Naive thymus-derived CD4-positive, alpha-beta T cell (primary cell): ENCODE measurements around the gene PADI2. TPM values are rescaled to one million over a fixed set of nuclear protein-coding genes. Genes with fewer than 3 reads are reported as not detected.

Source experiments
- ATAC-seq: fragments of 150-1000 bp; cut with Tn5 transposase; 2 replicates; pipeline ENCODE4 v1.10.0; 2021; ENCODE audit warnings: mild to moderate bottlenecking, moderate library complexity
- CTCF ChIA-PET: fragments of 350-600 bp; sonication (Branson Sonifier 250); formaldehyde crosslinking; loops from one replicate; lab custom pipeline; 2021; ENCODE audit warnings: antibody characterized with exemption; lab: Charles Lee
- POLR2A ChIA-PET: fragments of 350-600 bp; sonication (Branson Sonifier 250); formaldehyde crosslinking; loops from one replicate; lab custom pipeline; 2021; ENCODE audit warnings: antibody characterized with exemption, inconsistent platforms; lab: Charles Lee
- DNase-seq, 9 donors: peaks; one replicate each; pipeline versions ENCODE4 v3.0.0 to v3.0.0-alpha.2; 2020 to 2022; ENCODE audit warnings: mixed read lengths in 1 of 9
- H3K27ac ChIP-seq: one replicate; pipeline ENCODE4 v1.7.0; 2013; ENCODE audit warnings: mild to moderate bottlenecking, low read depth, low read length, moderate library complexity
- H3K27me3 ChIP-seq, 2 donors: one replicate each; pipeline ENCODE4 v1.7.0; 2013; ENCODE audit warnings: low read length in 2 of 2, mild to moderate bottlenecking in 2 of 2, moderate library complexity in 2 of 2; ENCODE audit not compliant: control insufficient read depth in 2 of 2, insufficient read depth in 2 of 2
- H3K36me3 ChIP-seq, 3 experiments: 1 replicate in 2 of 3; 2 replicates in 1 of 3; pipeline ENCODE4 v1.7.0; 2013; ENCODE audit warnings: low read length in 3 of 3, mild to moderate bottlenecking in 3 of 3, moderate library complexity in 1 of 3; ENCODE audit not compliant: insufficient read depth in 3 of 3, control insufficient read depth in 2 of 3
- H3K4me1 ChIP-seq, 2 donors: one replicate each; pipeline ENCODE4 v1.7.0; 2013; ENCODE audit warnings: low read length in 2 of 2, mild to moderate bottlenecking in 2 of 2, moderate library complexity in 1 of 2; ENCODE audit not compliant: control insufficient read depth in 2 of 2, insufficient read depth in 2 of 2
- H3K4me3 ChIP-seq: 2 replicates; pipeline ENCODE4 v1.7.0; 2013; ENCODE audit warnings: mild to moderate bottlenecking, low read length
- H3K9me3 ChIP-seq, 3 experiments: 1 replicate in 2 of 3; 2 replicates in 1 of 3; pipeline ENCODE4 v1.7.0; 2013; ENCODE audit warnings: low read length in 3 of 3; ENCODE audit not compliant: control insufficient read depth in 2 of 3
- H3K27ac Mint-ChIP-seq, 9 donors: one replicate each; pipeline ENCODE4 v1.8.0; 2020 to 2022; ENCODE audit warnings: mixed read lengths in 9 of 9, mild to moderate bottlenecking in 8 of 9, moderate library complexity in 5 of 9, inconsistent platforms in 2 of 9
- H3K27me3 Mint-ChIP-seq, 5 donors: one replicate each; pipeline ENCODE4 v1.8.0; 2021 to 2022; ENCODE audit warnings: mixed read lengths in 5 of 5, mild to moderate bottlenecking in 1 of 5
- H3K36me3 Mint-ChIP-seq, 5 donors: one replicate each; pipeline ENCODE4 v1.8.0; 2020 to 2022; ENCODE audit warnings: mixed read lengths in 5 of 5, mild to moderate bottlenecking in 3 of 5, inconsistent platforms in 1 of 5
- H3K4me1 Mint-ChIP-seq, 7 donors: one replicate each; pipeline ENCODE4 v1.8.0; 2020 to 2022; ENCODE audit warnings: mixed read lengths in 7 of 7, mild to moderate bottlenecking in 3 of 7, inconsistent platforms in 1 of 7
- H3K4me3 Mint-ChIP-seq, 10 donors: one replicate each; pipeline ENCODE4 v1.8.0; 2020 to 2022; ENCODE audit warnings: mild to moderate bottlenecking in 10 of 10, mixed read lengths in 10 of 10, moderate library complexity in 6 of 10, inconsistent platforms in 2 of 10
- H3K9me3 Mint-ChIP-seq, 11 donors: one replicate each; pipeline ENCODE4 v1.8.0; 2020 to 2022; ENCODE audit warnings: mixed read lengths in 11 of 11, mild to moderate bottlenecking in 4 of 11, inconsistent platforms in 1 of 11, moderate library complexity in 1 of 11
- intact Hi-C, 2 donors: fragments of 100-400 bp; cut with micrococcal nuclease; formaldehyde crosslinking; loops; one replicate each; pipeline ENCODE4 v1.15.1; 2023
- polyA plus RNA-seq, 2 donors: library from polyadenylated mRNA; unstranded; fragments of 300-500 nt; fragmentation: Illumina TruSeq; gene quantifications; one replicate each; pipeline ENCODE4 v1.2.3, GENCODE V29; 2021
- total RNA-seq, 6 experiments: library from RNA in 5 of 6; stranded (reverse) in 5 of 6; gene quantifications; 1 replicate in 5 of 6; 2 replicates in 1 of 6; pipeline ENCODE4 v1.2.3 and lab custom pipeline; 2021 to 2026

The PADI2 gene
- total and polyA plus RNA-seq, 7 experiments from 2014 or later, result 0.08 to 11.2 (median 0.12) TPM; not detected in 2

GRCh38 chr1:17094664-17095063 is 24.6 kb downstream of the PADI2 start:
- H3K4me1 Mint-ChIP-seq, result peaks cover 0 to 2% (median 0%) of the 10 kb centered on the region in 7 donors
- intact Hi-C loops, result no loop called here
- no peak overlapping the region for H3K27ac Mint-ChIP-seq
- ATAC-seq, result no peak
- no peaks in the 10 kb centered on the region for H3K9me3 ChIP-seq
- H3K4me3 ChIP-seq, result no peak overlapping the region
- H3K4me1 ChIP-seq, result no peaks in the 10 kb centered on the region
- H3K36me3 Mint-ChIP-seq, result no peaks in the 10 kb centered on the region
- H3K36me3 ChIP-seq, result no peaks in the 10 kb centered on the region
- ChIA-PET CTCF (no interaction called here), POLR2A (no interaction called here)
- no peak overlapping the region for H3K27ac ChIP-seq
- no peaks in the 10 kb centered on the region for H3K27me3 ChIP-seq
- no peaks in the 10 kb centered on the region for H3K9me3 Mint-ChIP-seq
- DNase-seq, result no peak
- no peak overlapping the region for H3K4me3 Mint-ChIP-seq
- H3K27me3 Mint-ChIP-seq, result no peaks in the 10 kb centered on the region

GRCh38 chr1:17093822-17094393 is 25.3 kb downstream of the PADI2 start:
- Mint-ChIP-seq H3K36me3 (no peaks in the 10 kb centered on the region), H3K27me3 (no peaks in the 10 kb centered on the region), H3K4me1 (peaks cover 0 to 2% (median 0%) of the 10 kb centered on the region in 7 donors), H3K27ac (no peak overlapping the region), H3K9me3 (no peaks in the 10 kb centered on the region), H3K4me3 (no peak overlapping the region)
- H3K9me3 ChIP-seq, result no peaks in the 10 kb centered on the region
- H3K4me1 ChIP-seq, result no peaks in the 10 kb centered on the region
- no peak overlapping the region for H3K4me3 ChIP-seq
- H3K36me3 ChIP-seq, result no peaks in the 10 kb centered on the region
- CTCF ChIA-PET, result no interaction called here
- POLR2A ChIA-PET, result no interaction called here
- H3K27ac ChIP-seq, result no peak overlapping the region
- intact Hi-C loops, result no loop called here
- H3K27me3 ChIP-seq, result no peaks in the 10 kb centered on the region
- ATAC-seq, result no peak
- no peak for DNase-seq

GRCh38 chr1:17091252-17091651 is 28.0 kb downstream of the PADI2 start:
- Histone ChIP-seq H3K27ac (no peak overlapping the region), H3K9me3 (no peaks in the 10 kb centered on the region), H3K36me3 (no peaks in the 10 kb centered on the region), H3K27me3 (no peaks in the 10 kb centered on the region), H3K4me3 (no peak overlapping the region), H3K4me1 (no peaks in the 10 kb centered on the region)
- DNase-seq (no peak), ATAC-seq (no peak)
- Mint-ChIP-seq H3K27me3 (no peaks in the 10 kb centered on the region), H3K4me3 (no peak overlapping the region), H3K9me3 (no peaks in the 10 kb centered on the region), H3K36me3 (no peaks in the 10 kb centered on the region), H3K4me1 (peaks cover 0 to 2% (median 0%) of the 10 kb centered on the region in 7 donors), H3K27ac (no peak overlapping the region)
- CTCF ChIA-PET, result no interaction called here
- intact Hi-C loops, result no loop called here
- POLR2A ChIA-PET, result no interaction called here

- Mint-ChIP-seq H3K4me3 (no peak overlapping the region), H3K4me1 (peaks cover 0 to 2% (median 0%) of the 10 kb centered on the region in 7 donors), H3K27ac (no peak overlapping the region), H3K36me3 (no peaks in the 10 kb centered on the region), H3K27me3 (peaks cover 0 to 9% (median 0%) of the 10 kb centered on the region in 5 donors), H3K9me3 (no peaks in the 10 kb centered on the region)
- CTCF ChIA-PET, result no interaction called here
- Histone ChIP-seq H3K4me1 (no peaks in the 10 kb centered on the region), H3K27ac (no peak overlapping the region), H3K9me3 (no peaks in the 10 kb centered on the region), H3K27me3 (no peaks in the 10 kb centered on the region), H3K36me3 (no peaks in the 10 kb centered on the region), H3K4me3 (no peak overlapping the region)
- ATAC-seq (no peak), DNase-seq (no peak)
- intact Hi-C loops, result no loop called here
- POLR2A ChIA-PET, result no interaction called here
Observed at GRCh38 chr1:17089506-17089905, 29.7 kb downstream of the PADI2 start.

- intact Hi-C loops, result no loop called here
- H3K27me3 ChIP-seq, result no peaks in the 10 kb centered on the region
- no peaks in the 10 kb centered on the region for H3K9me3 ChIP-seq
- no peak overlapping the region for H3K4me3 ChIP-seq
- ChIA-PET POLR2A (no interaction called here), CTCF (interaction anchor here (0.6 kb wide), 1 partner anchor 939 kb away, joined by 3 read pairs; no protein-coding TSS in a partner anchor)
- H3K27ac Mint-ChIP-seq, result no peak overlapping the region
- no peaks in the 10 kb centered on the region for H3K36me3 Mint-ChIP-seq
- H3K36me3 ChIP-seq, result no peaks in the 10 kb centered on the region
- H3K9me3 Mint-ChIP-seq, result no peaks in the 10 kb centered on the region
- no peak for ATAC-seq
- no peak overlapping the region for H3K4me3 Mint-ChIP-seq
- peaks cover 0 to 11% (median 0%) of the 10 kb centered on the region in 5 donors for H3K27me3 Mint-ChIP-seq
- no peak for DNase-seq
- no peak overlapping the region for H3K27ac ChIP-seq
- H3K4me1 ChIP-seq, result no peaks in the 10 kb centered on the region
- peaks cover 0 to 2% (median 0%) of the 10 kb centered on the region in 7 donors for H3K4me1 Mint-ChIP-seq
Observed at GRCh38 chr1:17086751-17087150, 32.5 kb downstream of the PADI2 start.

- H3K9me3 Mint-ChIP-seq, result no peaks in the 10 kb centered on the region
- H3K27me3 Mint-ChIP-seq, result peaks cover 0 to 11% (median 0%) of the 10 kb centered on the region in 5 donors
- H3K4me3 ChIP-seq, result no peak overlapping the region
- no peak overlapping the region for H3K27ac Mint-ChIP-seq
- intact Hi-C loops, result no loop called here
- H3K36me3 ChIP-seq, result no peaks in the 10 kb centered on the region
- no peaks in the 10 kb centered on the region for H3K36me3 Mint-ChIP-seq
- no peak overlapping the region for H3K27ac ChIP-seq
- no peak for ATAC-seq
- DNase-seq, result no peak
- no peaks in the 10 kb centered on the region for H3K4me1 Mint-ChIP-seq
- H3K4me1 ChIP-seq, result no peaks in the 10 kb centered on the region
- H3K4me3 Mint-ChIP-seq, result no peak overlapping the region
- CTCF ChIA-PET, result no interaction called here
- no peaks in the 10 kb centered on the region for H3K27me3 ChIP-seq
- no peaks in the 10 kb centered on the region for H3K9me3 ChIP-seq
- POLR2A ChIA-PET, result no interaction called here
Observed at GRCh38 chr1:17084787-17085186, 34.5 kb downstream of the PADI2 start.

- no peaks in the 10 kb centered on the region for H3K4me1 Mint-ChIP-seq
- DNase-seq (no peak), ATAC-seq (no peak)
- peak overlapping the region in 1 of 9 donors; percentile 53 for H3K27ac Mint-ChIP-seq
- Histone ChIP-seq H3K27ac (no peak overlapping the region), H3K4me3 (no peak overlapping the region), H3K9me3 (no peaks in the 10 kb centered on the region), H3K36me3 (no peaks in the 10 kb centered on the region), H3K27me3 (no peaks in the 10 kb centered on the region), H3K4me1 (no peaks in the 10 kb centered on the region)
- H3K36me3 Mint-ChIP-seq, result no peaks in the 10 kb centered on the region
- POLR2A ChIA-PET, result interaction anchor here (0.6 kb wide), 1 partner anchor 34 kb away, joined by 4 read pairs; no protein-coding TSS in a partner anchor
- no peak overlapping the region for H3K4me3 Mint-ChIP-seq
- CTCF ChIA-PET, result no interaction called here
- intact Hi-C loops, result no loop called here
- peaks cover 0 to 11% (median 0%) of the 10 kb centered on the region in 5 donors for H3K27me3 Mint-ChIP-seq
- H3K9me3 Mint-ChIP-seq, result no peaks in the 10 kb centered on the region
Observed at GRCh38 chr1:17082761-17083160, 36.5 kb downstream of the PADI2 start.
